Ovary (tissue), 3 donors: ENCODE measurements around the gene HOXC13.

Experiments used
- CTCF ChIP-seq, 3 donors: fragments of 450-650 bp in 2 of 3; fragments of 200-600 bp in 1 of 3; IDR thresholded peaks; one replicate each; pipeline versions ENCODE4 v1.5.1 to v1.8.0; 2016 to 2022; ENCODE audit warnings: antibody characterized with exemption in 3 of 3, mild to moderate bottlenecking in 1 of 3
- EP300 ChIP-seq: sonication (generic); formaldehyde crosslinking; IDR thresholded peaks from one replicate; pipeline ENCODE4 v1.6.1; 2017; ENCODE audit warnings: antibody characterized with exemption
- POLR2A ChIP-seq: fragments of 450-650 bp; IDR thresholded peaks from one replicate; pipeline ENCODE4 v1.6.1; 2017; ENCODE audit warnings: antibody characterized with exemption, mild to moderate bottlenecking, moderate library complexity
- donor health status: DM: no; HTN: no; CAD: no.

DNA sequence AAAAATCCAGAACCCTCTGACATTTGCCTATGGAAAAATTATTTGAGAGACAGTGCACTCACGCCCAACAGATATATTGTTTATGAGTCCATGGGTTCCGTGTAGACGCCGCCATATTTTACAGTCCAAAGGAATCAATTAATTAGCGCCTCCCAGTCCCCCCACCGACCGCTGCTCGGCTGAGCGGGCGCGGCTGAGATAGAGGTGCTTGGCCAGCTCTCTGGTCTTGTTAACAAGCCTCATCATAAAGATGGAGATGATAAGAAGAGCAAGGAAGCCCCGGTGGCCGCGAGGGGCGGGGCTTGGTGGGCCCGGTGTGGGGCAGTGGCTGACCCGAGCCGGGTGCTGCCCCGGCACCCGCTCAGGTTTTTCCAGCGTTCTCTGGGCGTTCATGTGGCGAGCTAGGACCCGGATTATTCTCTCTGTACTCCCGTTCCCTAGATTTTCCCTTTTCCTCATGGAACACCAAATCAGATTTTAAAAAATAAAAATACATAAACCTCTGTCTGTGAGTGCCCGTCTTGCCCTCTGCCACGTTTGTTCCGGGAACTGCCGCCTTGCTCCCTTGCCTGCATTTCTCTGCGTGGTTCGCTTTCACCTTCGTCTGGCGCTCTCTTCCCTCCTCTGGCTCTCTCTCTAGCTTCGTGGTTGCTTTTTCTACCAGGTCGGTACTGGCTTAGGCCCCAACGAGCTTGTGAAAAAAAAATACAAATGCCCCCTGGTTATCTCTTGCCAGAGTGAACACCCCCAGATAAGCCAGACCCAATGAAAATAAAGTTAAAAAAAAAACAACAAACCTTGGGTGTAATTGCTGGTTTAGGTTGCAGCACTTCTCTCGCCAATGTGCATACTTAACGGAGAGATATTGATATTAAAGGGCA lies 25.0 kb downstream of the HOXC13 start:
- TF ChIP-seq CTCF (IDR thresholded peaks at IDR 0.05) (no peak), POLR2A (no peak), EP300 (no peak)
